K562 (cell line): ENCODE results near the gene THOP1. TPM values are rescaled to one million over a fixed set of nuclear protein-coding genes. Genes with fewer than 3 reads are reported as not detected.

Experiments
- BMI1 ChIP-seq: fragments of 150-350 bp; IDR thresholded peaks from 2 replicates; pipeline ENCODE4 v1.6.1; 2014; ENCODE audit warnings: low read length
- KDM4B ChIP-seq, 2 experiments: fragments of 450-650 bp in 1 of 2; sonication (generic) in 1 of 2; IDR thresholded peaks; 2 replicates each; pipeline ENCODE4 v1.6.1; 2016 to 2017; ENCODE audit warnings: borderline replicate concordance in 2 of 2, antibody characterized with exemption in 1 of 2, low read depth in 1 of 2, mild to moderate bottlenecking in 1 of 2
- SP2 ChIP-seq: IDR thresholded peaks from 2 replicates; pipeline ENCODE4 v1.6.1; 2011; ENCODE audit warnings: mild to moderate bottlenecking, low read depth, low read length, moderate library complexity; ENCODE audit not compliant: poor library complexity, severe bottlenecking; ENCODE audit errors: extremely low read depth
- TARDBP ChIP-seq: fragments of 450-650 bp; IDR thresholded peaks from 2 replicates; pipeline ENCODE4 v1.6.1; 2016
- TRIM24 ChIP-seq, 2 experiments: fragments of 450-650 bp; IDR thresholded peaks; 2 replicates each; pipeline ENCODE4 v1.6.1; 2016
- TRIM28 ChIP-seq: fragments of 450-650 bp; IDR thresholded peaks from 2 replicates; pipeline ENCODE4 v1.6.1; 2017
- ZNF232 ChIP-seq: sonication (generic); formaldehyde crosslinking; IDR thresholded peaks from 2 replicates; pipeline ENCODE4 v1.8.0; 2022; ENCODE audit warnings: mild to moderate bottlenecking, missing genetic modification reagents
- ZNF280A ChIP-seq: fragments of 450-650 bp; IDR thresholded peaks from 2 replicates; pipeline ENCODE4 v1.6.1; 2018; ENCODE audit warnings: mild to moderate bottlenecking, low read depth; ENCODE audit not compliant: partially characterized antibody
- ZNF75A ChIP-seq: fragments of 450-650 bp; formaldehyde crosslinking; IDR thresholded peaks from 2 replicates; pipeline ENCODE4 v1.4.0; 2020; ENCODE audit warnings: mild to moderate bottlenecking
- polyA plus RNA-seq, 8 experiments: library from polyadenylated mRNA; depleted of rRNA in 4 of 8; stranded (reverse) in 5 of 8; unstranded in 3 of 8; fragments of >200 nt; fragmentation: Nextera tagmentation in 2 of 8; fragmentation: Illumina TruSeq in 1 of 8; extraction: Ambion mirVana in 2 of 8; extraction: Trizol in 1 of 8; gene quantifications; 2 replicates each; pipeline versions ENCODE4 v1.2.1 to v1.2.3, GENCODE V29; 2011 to 2014; ENCODE audit warnings: inconsistent platforms in 1 of 8, missing spikeins in 1 of 8
- total RNA-seq, 7 experiments: library from RNA; depleted of rRNA in 6 of 7; stranded (reverse); fragments of >200 nt in 6 of 7; fragmentation: Illumina TruSeq in 2 of 7; extraction: Trizol in 2 of 7; gene quantifications; 2 replicates each; pipeline versions ENCODE4 v1.2.1 to v1.2.3, GENCODE V29; 2011 to 2021; ENCODE audit warnings: low replicate concordance in 1 of 7
- TF ChIP-seq, protein P1 (sequence below): fragments of 450-650 bp; IDR thresholded peaks from 2 replicates; pipeline ENCODE4 v1.6.1; 2016; ENCODE audit warnings: borderline replicate concordance
- TF ChIP-seq, protein P2 (sequence below), 2 experiments: fragments of 450-650 bp; IDR thresholded peaks; 2 replicates each; pipeline ENCODE4 v1.6.1; 2016; ENCODE audit warnings: mild to moderate bottlenecking in 2 of 2, borderline replicate concordance in 1 of 2, low read depth in 1 of 2, moderate library complexity in 1 of 2
- TF ChIP-seq, protein P3 (sequence below): fragments of 250-450 bp; sonication (Bioruptor Pico); IDR thresholded peaks from 2 replicates; pipeline ENCODE4 v1.8.0; 2022; ENCODE audit warnings: moderate library complexity, mild to moderate bottlenecking, inconsistent platforms

Gene THOP1
- total and polyA plus RNA-seq, 9 of the 15 experiments (the other 6 are each of a cell fraction or from before 2014, with no cell fraction given) = 1.3 to 255 (median 96.1) TPM

- TF ChIP-seq, protein P1, sequence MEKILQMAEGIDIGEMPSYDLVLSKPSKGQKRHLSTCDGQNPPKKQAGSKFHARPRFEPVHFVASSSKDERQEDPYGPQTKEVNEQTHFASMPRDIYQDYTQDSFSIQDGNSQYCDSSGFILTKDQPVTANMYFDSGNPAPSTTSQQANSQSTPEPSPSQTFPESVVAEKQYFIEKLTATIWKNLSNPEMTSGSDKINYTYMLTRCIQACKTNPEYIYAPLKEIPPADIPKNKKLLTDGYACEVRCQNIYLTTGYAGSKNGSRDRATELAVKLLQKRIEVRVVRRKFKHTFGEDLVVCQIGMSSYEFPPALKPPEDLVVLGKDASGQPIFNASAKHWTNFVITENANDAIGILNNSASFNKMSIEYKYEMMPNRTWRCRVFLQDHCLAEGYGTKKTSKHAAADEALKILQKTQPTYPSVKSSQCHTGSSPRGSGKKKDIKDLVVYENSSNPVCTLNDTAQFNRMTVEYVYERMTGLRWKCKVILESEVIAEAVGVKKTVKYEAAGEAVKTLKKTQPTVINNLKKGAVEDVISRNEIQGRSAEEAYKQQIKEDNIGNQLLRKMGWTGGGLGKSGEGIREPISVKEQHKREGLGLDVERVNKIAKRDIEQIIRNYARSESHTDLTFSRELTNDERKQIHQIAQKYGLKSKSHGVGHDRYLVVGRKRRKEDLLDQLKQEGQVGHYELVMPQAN = no peak
- TF ChIP-seq BMI1 (no peak), KDM4B (IDR thresholded peaks at IDR 0.05; ENCODE audit: borderline replicate concordance in 2 of 2, low read depth in 1 of 2) (no peak), ZNF232 (no peak), TRIM28 (peak; percentile 90), SP2 (no peak), ZNF75A (CRISPR knock-in tag) (peak; percentile 93), ZNF280A (peak; percentile 91), TARDBP (no peak), TRIM24 (IDR thresholded peaks at IDR 0.05) (0 out of 4 replicates have a peak, but pooled peaks of 1 of the 2 experiments have one; percentile 53)
- TF ChIP-seq, protein P2, sequence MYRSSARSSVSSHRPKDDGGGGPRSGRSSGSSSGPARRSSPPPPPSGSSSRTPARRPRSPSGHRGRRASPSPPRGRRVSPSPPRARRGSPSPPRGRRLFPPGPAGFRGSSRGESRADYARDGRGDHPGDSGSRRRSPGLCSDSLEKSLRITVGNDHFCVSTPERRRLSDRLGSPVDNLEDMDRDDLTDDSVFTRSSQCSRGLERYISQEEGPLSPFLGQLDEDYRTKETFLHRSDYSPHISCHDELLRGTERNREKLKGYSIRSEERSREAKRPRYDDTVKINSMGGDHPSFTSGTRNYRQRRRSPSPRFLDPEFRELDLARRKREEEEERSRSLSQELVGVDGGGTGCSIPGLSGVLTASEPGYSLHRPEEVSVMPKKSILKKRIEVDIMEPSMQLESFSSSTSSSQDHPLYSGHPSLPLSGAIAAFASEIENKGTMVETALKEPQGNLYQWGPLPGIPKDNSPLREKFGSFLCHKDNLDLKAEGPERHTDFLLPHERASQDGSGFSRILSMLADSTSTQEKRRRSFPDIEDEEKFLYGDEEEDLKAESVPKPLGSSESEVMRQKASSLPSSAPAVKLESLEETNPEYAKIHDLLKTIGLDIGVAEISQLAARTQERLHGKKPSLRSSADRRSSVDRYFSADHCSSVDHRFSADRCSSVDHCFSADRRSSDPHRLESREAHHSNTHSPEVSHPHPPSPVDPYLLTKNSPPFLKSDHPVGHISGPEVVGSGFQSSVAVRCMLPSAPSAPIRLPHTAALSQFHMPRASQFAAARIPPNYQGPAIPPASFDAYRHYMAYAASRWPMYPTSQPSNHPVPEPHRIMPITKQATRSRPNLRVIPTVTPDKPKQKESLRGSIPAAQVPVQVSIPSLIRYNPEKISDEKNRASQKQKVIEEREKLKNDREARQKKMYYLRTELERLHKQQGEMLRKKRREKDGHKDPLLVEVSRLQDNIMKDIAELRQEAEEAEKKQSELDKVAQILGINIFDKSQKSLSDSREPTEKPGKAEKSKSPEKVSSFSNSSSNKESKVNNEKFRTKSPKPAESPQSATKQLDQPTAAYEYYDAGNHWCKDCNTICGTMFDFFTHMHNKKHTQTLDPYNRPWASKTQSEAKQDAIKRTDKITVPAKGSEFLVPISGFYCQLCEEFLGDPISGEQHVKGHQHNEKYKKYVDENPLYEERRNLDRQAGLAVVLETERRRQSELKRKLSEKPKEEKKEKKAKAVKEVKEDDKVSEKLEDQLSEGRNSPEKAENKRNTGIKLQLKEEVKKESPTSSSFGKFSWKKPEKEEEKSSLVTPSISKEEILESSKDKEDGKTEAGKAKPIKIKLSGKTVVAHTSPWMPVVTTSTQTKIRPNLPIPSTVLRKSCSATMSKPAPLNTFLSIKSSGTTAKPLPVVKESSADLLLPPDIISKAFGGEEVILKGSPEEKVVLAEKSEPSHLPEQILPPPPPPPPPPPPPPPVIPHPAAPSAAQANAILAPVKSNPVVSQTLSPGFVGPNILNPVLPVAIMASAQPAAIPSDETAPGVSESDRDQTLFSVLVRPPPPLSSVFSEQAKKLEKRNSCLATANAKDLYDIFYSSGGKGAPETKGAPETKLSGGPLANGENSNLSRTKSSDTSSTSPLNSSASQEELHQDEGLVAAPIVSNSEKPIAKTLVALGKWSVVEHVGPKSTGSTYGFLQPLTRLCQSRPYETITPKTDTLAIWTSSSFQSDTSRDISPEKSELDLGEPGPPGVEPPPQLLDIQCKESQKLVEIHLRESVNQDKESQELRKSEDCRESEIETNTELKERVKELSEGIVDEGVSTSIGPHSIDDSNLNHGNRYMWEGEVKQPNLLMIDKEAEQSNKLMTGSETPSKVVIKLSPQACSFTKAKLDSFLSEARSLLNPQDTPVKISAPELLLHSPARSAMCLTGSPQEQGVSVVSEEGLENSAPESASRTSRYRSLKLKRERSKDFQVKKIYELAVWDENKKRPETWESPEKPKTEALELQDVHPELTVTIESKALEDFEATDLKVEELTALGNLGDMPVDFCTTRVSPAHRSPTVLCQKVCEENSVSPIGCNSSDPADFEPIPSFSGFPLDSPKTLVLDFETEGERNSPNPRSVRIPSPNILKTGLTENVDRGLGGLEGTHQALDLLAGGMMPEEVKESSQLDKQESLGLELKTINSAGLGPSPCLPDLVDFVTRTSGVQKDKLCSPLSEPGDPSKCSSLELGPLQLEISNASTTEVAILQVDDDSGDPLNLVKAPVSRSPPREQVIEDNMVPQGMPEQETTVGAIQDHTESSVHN (IDR thresholded peaks at IDR 0.05; ENCODE audit: borderline replicate concordance in 1 of 2, low read depth in 1 of 2) = 0 out of 4 replicates have a peak, but pooled peaks of 1 of the 2 experiments have one; percentile 6
- TF ChIP-seq, protein P3, sequence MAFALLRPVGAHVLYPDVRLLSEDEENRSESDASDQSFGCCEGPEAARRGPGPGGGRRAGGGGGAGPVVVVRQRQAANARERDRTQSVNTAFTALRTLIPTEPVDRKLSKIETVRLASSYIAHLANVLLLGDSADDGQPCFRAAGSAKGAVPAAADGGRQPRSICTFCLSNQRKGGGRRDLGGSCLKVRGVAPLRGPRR (CRISPR knock-in tag) = no peak
Observed at GRCh38 chr19:2853015-2853606, 67.8 kb downstream of the THOP1 start (continued).
